Measurements from ENCODE around the gene DDX54. TPM values are rescaled to one million over a fixed set of nuclear protein-coding genes. Genes with fewer than 3 reads are reported as not detected.
A peak's percentile ranks its signal among the peaks of the same experiment; 100 is the strongest.
"Not testable (repeated sequence)": the region's sequence is repeated elsewhere in the genome, so short reads cannot be mapped to it uniquely, and the experiment has no call there.

The DDX54 gene
- polyA plus RNA-seq, 4 donors: 68.2 to 102 (median 74.7) TPM

DNA sequence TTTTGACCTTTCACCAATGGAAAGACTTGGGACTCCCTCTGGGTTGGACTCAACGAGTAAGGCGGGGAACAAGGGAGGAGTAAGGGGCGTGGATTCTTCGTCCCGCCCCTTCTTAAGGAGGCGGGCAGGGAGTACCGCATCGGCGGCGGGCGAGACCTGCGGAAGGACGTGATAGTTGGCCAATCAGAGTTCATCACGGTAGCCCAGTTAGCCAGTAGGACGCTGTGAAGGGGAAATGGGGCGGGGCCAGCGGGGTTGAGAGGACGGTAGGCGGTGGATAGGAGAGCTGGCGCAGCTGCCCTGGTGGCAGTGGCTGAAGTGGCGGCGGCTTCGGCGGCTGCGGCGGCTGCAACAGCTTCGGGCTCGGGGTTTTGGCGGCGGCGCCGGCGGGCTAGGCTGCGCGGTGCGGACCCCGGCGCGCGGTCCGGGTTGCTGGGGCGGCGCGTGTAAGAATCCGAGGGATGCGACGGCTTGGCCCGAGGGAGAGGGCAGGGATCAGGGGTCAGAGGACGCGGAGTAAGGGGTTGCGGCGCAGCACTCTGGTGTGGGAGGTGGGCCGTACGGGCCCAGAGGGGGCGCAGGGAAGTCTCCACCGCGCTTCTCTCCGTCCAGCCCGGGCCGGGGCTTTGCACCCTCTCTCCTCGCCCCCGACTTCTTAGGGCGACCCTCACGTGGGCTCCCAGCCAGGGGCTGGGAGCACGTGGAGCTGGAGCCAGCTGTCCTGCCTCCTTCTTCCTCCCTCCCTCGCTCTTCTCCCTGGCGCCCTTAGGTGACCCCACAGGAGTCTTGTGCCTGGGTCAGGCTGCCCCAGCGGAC is 36.1 kb upstream of the DDX54 start, which contains the start of gene TPCN1:
Gene TPCN1, plus strand, starts transcription at position 284 of the 816 bp plus-strand sequence. CDS start 5,389 bp downstream, outside the sequence.
- DNase-seq (ENCODE audit: low read depth in 4 of 4, low spot score in 3 of 4): peak; percentile 99 to 100 (median 100)

GRCh38 chr12:113220593-113221180 is 35.4 kb upstream of the DDX54 start:
- no peak for DNase-seq (ENCODE audit: low read depth in 4 of 4, low spot score in 3 of 4)

GRCh38 chr12:113216027-113216426 is 30.7 kb upstream of the DDX54 start:
- DNase-seq (ENCODE audit: low read depth in 4 of 4, low spot score in 3 of 4): no peak

DNA sequence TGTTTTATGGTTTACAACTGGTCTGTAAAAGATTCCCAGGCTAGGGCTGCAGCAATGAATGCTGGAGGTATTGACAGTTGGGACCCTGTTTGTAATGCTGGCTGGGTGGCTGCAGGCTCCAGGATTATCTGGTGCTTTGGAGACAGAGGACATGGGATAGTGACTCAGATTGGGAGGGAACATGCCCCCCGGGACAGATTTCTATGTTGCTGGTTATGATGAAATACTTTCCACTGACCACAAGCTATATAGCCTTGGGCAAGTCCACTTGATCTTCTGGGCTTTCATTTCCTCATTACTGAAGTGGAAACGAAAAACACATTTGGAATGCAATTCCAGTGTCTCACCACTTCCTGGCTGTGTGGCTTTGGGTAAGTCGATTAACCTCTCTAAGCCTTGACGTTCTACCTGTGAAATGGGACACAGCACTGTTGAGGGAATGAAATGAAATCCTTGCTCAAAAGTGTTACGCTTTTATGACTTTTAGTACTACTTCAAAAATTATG is 29.7 kb upstream of the DDX54 start:
- no peak for DNase-seq (ENCODE audit: low read depth in 4 of 4, low spot score in 3 of 4)

- no peak for DNase-seq (ENCODE audit: low read depth in 4 of 4, low spot score in 3 of 4)
These were observed 25.9 kb upstream of the DDX54 start for GRCh38 chr12:113211160-113211559.

- no peak for DNase-seq (ENCODE audit: low read depth in 4 of 4, low spot score in 3 of 4)
These were observed 23.0 kb upstream of the DDX54 start for GRCh38 chr12:113208041-113208934.

GRCh38 chr12:113207613-113208040 is 22.3 kb upstream of the DDX54 start:
- no peak for DNase-seq (ENCODE audit: low read depth in 4 of 4, low spot score in 3 of 4)

DNA sequence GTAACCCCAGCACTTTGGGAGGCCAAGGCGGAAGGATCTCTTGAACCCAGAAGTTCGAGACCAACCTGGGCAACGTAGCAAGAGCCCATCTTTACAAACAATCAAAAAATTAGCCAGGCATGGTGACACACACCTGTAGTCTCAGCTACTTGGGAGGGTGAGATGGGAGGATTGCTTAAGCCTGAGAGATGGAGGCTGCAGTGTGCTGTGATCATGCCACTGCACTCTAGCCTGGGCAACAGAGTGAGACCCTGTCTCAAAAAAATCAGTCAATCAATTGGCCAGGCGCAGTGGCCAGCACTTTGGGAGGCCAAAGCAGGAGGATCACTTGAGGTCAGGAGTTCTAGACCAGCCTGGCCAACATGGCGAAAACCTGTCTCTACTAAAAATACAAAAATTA is 21.5 kb upstream of the DDX54 start:
- not testable (repeated sequence) for DNase-seq (ENCODE audit: low read depth in 4 of 4, low spot score in 3 of 4)

GRCh38 chr12:113204804-113205203 is 19.5 kb upstream of the DDX54 start:
- DNase-seq (ENCODE audit: low read depth in 4 of 4, low spot score in 3 of 4): no peak

GRCh38 chr12:113203852-113204760 is 18.8 kb upstream of the DDX54 start:
- DNase-seq (ENCODE audit: low read depth in 4 of 4, low spot score in 3 of 4): no peak

DNA sequence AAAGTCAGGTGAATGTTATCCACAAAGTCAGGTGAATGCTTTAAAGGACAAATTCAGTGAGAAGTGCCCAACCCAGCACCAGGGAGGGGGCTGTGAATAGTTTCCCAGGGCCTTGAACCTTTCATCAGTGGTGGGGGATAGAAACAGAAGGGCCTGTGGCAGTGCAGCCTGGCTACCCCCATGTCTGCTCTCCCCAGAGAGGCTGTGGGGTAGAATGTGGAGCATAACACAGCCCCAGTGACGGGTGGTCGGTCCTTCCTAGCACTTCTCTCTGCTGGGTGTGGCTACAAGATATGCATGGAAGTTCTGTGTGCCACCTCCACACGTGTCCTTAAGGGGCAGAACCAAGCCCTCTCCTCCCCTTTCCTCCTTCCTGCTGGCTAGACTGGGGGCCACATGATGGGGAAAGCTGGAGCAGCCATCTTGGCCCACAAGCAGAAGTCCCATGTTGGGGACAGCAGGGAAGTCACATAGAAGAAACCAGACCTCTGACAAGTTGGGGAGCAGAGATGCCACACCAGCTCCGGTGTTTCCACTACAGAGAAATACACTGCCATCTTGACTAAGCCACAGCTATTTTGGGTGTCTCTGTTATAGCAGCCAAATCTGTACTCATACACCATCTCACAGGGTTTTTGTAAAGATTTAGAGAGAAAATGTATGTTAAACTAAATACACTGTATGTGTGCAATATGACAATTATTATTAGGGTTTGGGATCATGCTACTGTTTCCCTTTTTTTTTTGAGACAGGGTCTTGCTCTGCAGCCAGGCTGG is 17.2 kb upstream of the DDX54 start:
- no peak for DNase-seq (ENCODE audit: low read depth in 4 of 4, low spot score in 3 of 4)

GRCh38 chr12:113201187-113202177 is 16.2 kb upstream of the DDX54 start:
- no peak for DNase-seq (ENCODE audit: low read depth in 4 of 4, low spot score in 3 of 4)

DNA sequence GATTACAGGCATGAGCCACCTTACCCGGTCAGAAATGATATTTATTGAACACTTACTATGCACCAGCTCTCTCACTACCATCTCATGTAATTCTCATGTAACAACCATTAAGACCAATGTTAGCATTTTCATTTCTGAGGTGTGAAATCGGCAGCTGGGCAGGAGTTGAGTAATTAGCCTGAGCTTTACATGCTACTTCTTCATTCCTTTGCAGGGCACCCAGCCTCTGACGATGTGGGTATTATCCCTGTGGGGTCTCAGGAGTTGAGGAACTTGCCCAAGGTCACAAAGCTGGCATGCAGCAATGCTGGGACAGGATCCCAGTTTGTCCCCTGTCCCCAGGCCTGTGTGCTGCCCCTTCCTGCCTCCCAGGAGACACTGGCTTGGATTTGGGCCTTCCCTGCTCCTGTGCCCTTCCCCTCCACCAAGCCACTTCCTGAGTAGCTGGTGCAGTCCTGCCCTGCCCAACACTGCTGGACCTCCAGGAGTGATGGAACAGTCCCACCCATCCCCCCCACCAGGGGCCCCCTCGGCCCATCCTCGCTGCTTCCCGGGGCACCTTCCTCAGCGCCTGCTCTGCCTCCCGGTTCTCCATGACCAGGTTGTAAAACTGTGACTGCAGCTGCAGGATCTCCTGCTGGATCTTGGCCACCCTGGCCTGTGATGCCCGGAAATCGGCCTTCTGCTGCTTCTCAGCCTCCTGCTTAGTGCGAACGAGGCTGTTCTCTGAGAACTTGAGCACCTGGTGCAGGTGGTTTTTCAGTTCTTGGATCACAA is 14.9 kb upstream of the DDX54 start:
- no peak for DNase-seq (ENCODE audit: low read depth in 4 of 4, low spot score in 3 of 4)

DNA sequence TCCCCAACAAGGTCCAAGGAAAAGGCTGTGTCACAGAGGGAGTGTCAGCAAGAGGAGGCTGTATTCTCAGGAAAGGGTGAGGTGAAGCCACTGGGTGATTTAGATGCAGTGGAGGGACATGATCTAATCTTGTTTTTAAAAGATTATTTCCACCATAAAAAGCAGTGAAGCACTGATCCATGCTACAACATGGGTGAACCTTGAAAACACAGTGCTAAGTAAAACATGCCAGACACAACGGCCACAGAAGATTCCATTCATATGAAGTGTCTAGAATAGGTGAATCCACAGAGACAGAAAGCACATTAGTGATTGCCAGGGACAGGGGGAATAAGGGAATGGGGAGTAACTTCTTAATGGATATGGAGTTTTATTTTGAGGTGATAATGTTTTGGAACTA is 13.0 kb upstream of the DDX54 start:
- no peak for DNase-seq (ENCODE audit: low read depth in 4 of 4, low spot score in 3 of 4)

DNA sequence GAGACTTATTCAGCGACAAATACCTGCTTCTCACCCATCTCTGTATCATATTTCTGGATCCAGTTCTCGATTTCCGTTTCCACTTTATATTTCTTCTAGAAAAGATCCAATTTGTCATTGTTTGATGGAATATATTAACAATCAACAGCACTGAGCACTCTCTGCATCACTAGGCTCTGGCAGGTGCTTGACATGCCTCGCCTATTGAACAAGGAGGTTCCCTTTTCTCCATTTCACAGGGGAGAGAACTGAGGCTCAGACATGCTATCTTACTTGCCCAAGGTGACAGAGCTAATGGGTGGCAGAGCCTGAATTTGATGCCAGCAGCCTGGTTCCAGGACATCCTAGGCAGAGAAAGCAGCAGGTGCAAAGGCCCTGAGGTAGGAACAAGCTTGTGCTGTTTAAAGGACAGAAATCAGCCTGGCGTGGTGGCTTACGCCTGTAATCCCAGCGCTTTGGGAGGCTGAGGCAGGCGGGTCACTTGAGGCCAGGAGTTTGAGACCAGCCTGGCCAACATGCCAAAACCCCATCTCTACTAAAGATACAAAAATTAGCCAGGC is 12.3 kb upstream of the DDX54 start:
- no peak for DNase-seq (ENCODE audit: low read depth in 4 of 4, low spot score in 3 of 4)

- DNase-seq (ENCODE audit: low read depth in 4 of 4, low spot score in 3 of 4): peak in 2 of 4 donors; percentile 40 to 42
These were observed 11.7 kb upstream of the DDX54 start for GRCh38 chr12:113196990-113197389.

DNA sequence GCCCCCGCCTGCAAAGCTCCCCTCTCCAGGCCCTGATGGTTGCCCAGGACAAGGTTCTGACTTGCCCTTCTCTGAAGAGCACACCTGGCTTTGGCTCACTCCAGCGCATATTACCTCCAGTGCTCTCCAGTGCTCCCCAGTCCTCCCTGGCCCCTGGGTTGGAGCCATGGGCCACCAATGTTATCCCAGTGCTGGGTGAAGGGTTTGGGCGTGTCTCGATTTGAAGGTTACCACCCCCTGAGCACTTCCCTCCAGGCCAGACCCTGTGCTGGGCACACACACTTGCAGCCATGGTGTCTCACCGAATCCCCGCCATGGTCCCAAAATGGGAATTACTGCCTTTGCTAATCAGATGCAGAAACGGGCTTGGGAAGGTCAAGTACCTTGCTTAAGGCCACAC is 11.3 kb upstream of the DDX54 start:
- no peak for DNase-seq (ENCODE audit: low read depth in 4 of 4, low spot score in 3 of 4)
